Endometrial microvascular endothelial cells (primary cell): ENCODE measurements around the gene PCDHGA1. TPM values are rescaled to one million over a fixed set of nuclear protein-coding genes. Genes with fewer than 3 reads are reported as not detected.
"Not testable (repeated sequence)": the region's sequence is repeated elsewhere in the genome, so short reads cannot be mapped to it uniquely, and the experiment has no call there.

Experiments used
- in situ Hi-C: cut with HindIII; loops from 2 replicates; pipeline ENCODE4 v1.10.0; 2017; ENCODE audit warnings: low sequenced_read_pairs, low pct_unique_long_range_greater_than_20kb; ENCODE audit errors: inconsistent ontology term
- total RNA-seq: library from RNA; depleted of rRNA; stranded (reverse); fragments of >200 nt; gene quantifications from one replicate; pipeline ENCODE4 v1.2.3, GENCODE V29; 2015; ENCODE audit errors: inconsistent ontology term

PCDHGA1 gene
- total RNA-seq, 1 donor from 2014 or later, result 0.09 TPM

- in situ Hi-C loops, result no loop called here
Measured at GRCh38 chr5:141399555-141400258, 69.4 kb downstream of the PCDHGA1 start.

- in situ Hi-C loops, result no loop called here
Measured at GRCh38 chr5:141402553-141403243, 72.4 kb downstream of the PCDHGA1 start, which contains the start of gene PCDHGA9. Gene PCDHGA9 (plus strand): TSS chr5:141402778. CDS start chr5:141402953, 175 bp downstream.

GRCh38 chr5:141403387-141403786 lies 73.1 kb downstream of the PCDHGA1 start:
- in situ Hi-C loops, result no loop called here

GRCh38 chr5:141407790-141408505 lies 77.6 kb downstream of the PCDHGA1 start, which contains the start of gene PCDHGB6:
Gene PCDHGB6 (plus strand): TSS chr5:141408021. CDS start chr5:141408203, 182 bp downstream.
- in situ Hi-C loops, result not testable (repeated sequence)

- in situ Hi-C loops, result no loop called here
Measured at GRCh38 chr5:141409598-141410306, 79.4 kb downstream of the PCDHGA1 start.

GRCh38 chr5:141411575-141411974 lies 81.3 kb downstream of the PCDHGA1 start:
- in situ Hi-C loops, result no loop called here

- in situ Hi-C loops, result no loop called here
Measured at GRCh38 chr5:141412854-141413539, 82.7 kb downstream of the PCDHGA1 start, which contains the start of gene PCDHGA10. Gene PCDHGA10 (plus strand): TSS chr5:141412987. CDS start chr5:141413176, 189 bp downstream.

GRCh38 chr5:141413540-141414069 lies 83.3 kb downstream of the PCDHGA1 start:
- in situ Hi-C loops, result no loop called here

- in situ Hi-C loops, result not testable (repeated sequence)
Measured at GRCh38 chr5:141414548-141415274, 84.4 kb downstream of the PCDHGA1 start.

- in situ Hi-C loops, result not testable (repeated sequence)
Measured at GRCh38 chr5:141415275-141415618, 84.9 kb downstream of the PCDHGA1 start.

- in situ Hi-C loops, result not testable (repeated sequence)
Measured at GRCh38 chr5:141417494-141418172, 87.3 kb downstream of the PCDHGA1 start, which contains the start of gene PCDHGB7. Gene PCDHGB7 (plus strand): TSS chr5:141417677. CDS start chr5:141417860, 183 bp downstream.

- in situ Hi-C loops, result no loop called here
Measured at GRCh38 chr5:141419074-141419880, 89.0 kb downstream of the PCDHGA1 start.

- in situ Hi-C loops, result no loop called here
Measured at GRCh38 chr5:141420855-141421488, 90.7 kb downstream of the PCDHGA1 start, which contains the start of gene PCDHGA11. Gene PCDHGA11 (plus strand): TSS chr5:141421051. CDS start chr5:141421228, 177 bp downstream.

- in situ Hi-C loops, result no loop called here
Measured at GRCh38 chr5:141421489-141421855, 91.2 kb downstream of the PCDHGA1 start.

- in situ Hi-C loops, result no loop called here
Measured at GRCh38 chr5:141422742-141423291, 92.5 kb downstream of the PCDHGA1 start.
